Endothelial cell of umbilical vein (primary cell): ENCODE measurements around the gene TPMT. TPM values are rescaled to one million over a fixed set of nuclear protein-coding genes. Genes with fewer than 3 reads are reported as not detected.

Source experiments
- BruUV-seq: library from RNA; stranded (reverse); fragments of 400-500 nt; replicated peaks from 2 replicates; lab custom pipeline; 2021; lab: Mats Ljungman, UMichigan
- CTCF ChIA-PET: fragments of 300-600, 350-600 bp; sonication (Branson Sonifier 250); formaldehyde crosslinking; loops from one replicate; lab custom pipeline; 2021; ENCODE audit warnings: antibody characterized with exemption, inconsistent platforms; lab: Charles Lee
- POLR2A ChIA-PET: fragments of 300-600, 350-600 bp; sonication (Branson Sonifier 250); formaldehyde crosslinking; loops from one replicate; lab custom pipeline; 2021; ENCODE audit warnings: antibody characterized with exemption, inconsistent platforms; lab: Charles Lee
- DNase-seq: peaks from one replicate; pipeline ENCODE4 v3.0.0-alpha.2; 2011; ENCODE audit warnings: low read depth, low spot score
- FAIRE-seq: peaks from 2 replicates; lab custom pipeline; 2011; peaks lifted over from hg19 to GRCh38; lab: Jason Lieb, UNC
- H2AFZ ChIP-seq: 2 replicates; pipeline ENCODE4 v1.6.0; 2012; ENCODE audit warnings: low read depth, low read length, control low read depth, inconsistent platforms
- H3K27ac ChIP-seq: 2 replicates; pipeline ENCODE4 v1.5.1; 2011; ENCODE audit warnings: low read depth, mild to moderate bottlenecking, control low read depth, low read length, moderate library complexity; ENCODE audit not compliant: insufficient read depth
- H3K27me3 ChIP-seq, 2 experiments: 2 replicates each; pipeline versions ENCODE4 v1.6.0 to v1.6.1; 2011; ENCODE audit warnings: low read length in 2 of 2, mixed read lengths in 1 of 2; ENCODE audit not compliant: control insufficient read depth in 2 of 2, insufficient read depth in 2 of 2
- H3K36me3 ChIP-seq, 2 experiments: 2 replicates in 1 of 2; 3 replicates in 1 of 2; pipeline ENCODE4 v1.5.1; 2011; ENCODE audit warnings: low read length in 2 of 2, mild to moderate bottlenecking in 1 of 2, moderate library complexity in 1 of 2; ENCODE audit not compliant: control insufficient read depth in 2 of 2, insufficient read depth in 2 of 2; ENCODE audit errors: extremely low read depth in 1 of 2
- H3K4me1 ChIP-seq: 3 replicates; pipeline ENCODE4 v1.5.1; 2011; ENCODE audit warnings: mild to moderate bottlenecking, low read length; ENCODE audit not compliant: control insufficient read depth, insufficient read depth; ENCODE audit errors: extremely low read depth
- H3K4me2 ChIP-seq: 2 replicates; pipeline ENCODE4 v1.6.1; 2011; ENCODE audit warnings: low read length, control low read depth, mixed read lengths; ENCODE audit not compliant: insufficient read depth
- H3K4me3 ChIP-seq, 3 experiments: fragments of 200-600 bp in 1 of 3; sonication (generic), shearing (Covaris generic) in 1 of 3; replicated peaks in 1 of 3; 2 replicates each; pipeline ENCODE4 v1.5.1; 2011 to 2016; ENCODE audit warnings: control low read depth in 3 of 3, low read length in 3 of 3, mild to moderate bottlenecking in 2 of 3, inconsistent platforms in 1 of 3, low read depth in 1 of 3, moderate library complexity in 1 of 3; ENCODE audit not compliant: insufficient read depth in 1 of 3
- H3K79me2 ChIP-seq: 2 replicates; pipeline ENCODE4 v1.6.0; 2012; ENCODE audit warnings: low read length, inconsistent platforms; ENCODE audit not compliant: control insufficient read depth, insufficient read depth
- H3K9ac ChIP-seq: replicated peaks from 2 replicates; pipeline ENCODE3; 2011; ENCODE audit warnings: low read length, control low read depth; ENCODE audit not compliant: insufficient read depth; ENCODE audit errors: extremely low read depth
- H3K9me1 ChIP-seq: replicated peaks from 3 replicates; pipeline ENCODE4 v1.6.0; 2011; ENCODE audit warnings: mild to moderate bottlenecking, low read length; ENCODE audit not compliant: control insufficient read depth, insufficient read depth; ENCODE audit errors: extremely low read depth
- H3K9me3 ChIP-seq: replicated peaks from 2 replicates; pipeline ENCODE4 v1.5.1; 2012; ENCODE audit warnings: low read length, inconsistent platforms; ENCODE audit not compliant: control insufficient read depth, insufficient read depth
- H4K20me1 ChIP-seq: replicated peaks from 2 replicates; pipeline ENCODE3; 2011; ENCODE audit warnings: mild to moderate bottlenecking, low read length; ENCODE audit not compliant: control insufficient read depth, insufficient read depth; ENCODE audit errors: extremely low read depth
- CTCF ChIP-seq, 2 donors: IDR thresholded peaks; 1 replicate in 1 of 2; 2 replicates in 1 of 2; pipeline ENCODE4 v1.5.1; 2011; ENCODE audit warnings: low read length in 2 of 2, mild to moderate bottlenecking in 2 of 2, moderate library complexity in 2 of 2, control low read depth in 1 of 2, inconsistent platforms in 1 of 2, low read depth in 1 of 2; ENCODE audit not compliant: insufficient read depth in 1 of 2; ENCODE audit errors: extremely low read depth in 1 of 2
- EZH2 ChIP-seq: IDR thresholded peaks from 2 replicates; pipeline ENCODE4 v1.6.1; 2012; ENCODE audit warnings: borderline replicate concordance, low read depth, mild to moderate bottlenecking, moderate library complexity, low read length, inconsistent platforms; ENCODE audit not compliant: severe bottlenecking
- FOS ChIP-seq: IDR thresholded peaks from 2 replicates; pipeline ENCODE4 v1.6.1; 2011; ENCODE audit warnings: mild to moderate bottlenecking, low read length, moderate library complexity, borderline replicate concordance; ENCODE audit not compliant: insufficient read depth
- GATA2 ChIP-seq: IDR thresholded peaks from 2 replicates; pipeline ENCODE4 v1.7.0; 2011; ENCODE audit warnings: low read depth, mild to moderate bottlenecking, moderate library complexity, mixed read lengths, low read length; ENCODE audit not compliant: insufficient read length, insufficient read depth
- JUN ChIP-seq: IDR thresholded peaks from 2 replicates; pipeline ENCODE4 v1.6.1; 2011; ENCODE audit warnings: borderline replicate concordance, low read depth; ENCODE audit not compliant: insufficient read length, insufficient read depth
- MAX ChIP-seq: IDR thresholded peaks from 2 replicates; pipeline ENCODE4 v1.6.1; 2011; ENCODE audit not compliant: insufficient read depth, insufficient read length
- MYC ChIP-seq: IDR thresholded peaks from one replicate; pipeline ENCODE4 v1.6.1; 2011; ENCODE audit warnings: mild to moderate bottlenecking, low read depth, low read length
- POLR2A ChIP-seq: IDR thresholded peaks from 2 replicates; pipeline ENCODE4 v1.6.1; 2012; ENCODE audit warnings: low read depth, mild to moderate bottlenecking, control low read depth, low read length
- POLR2AphosphoS5 ChIP-seq: IDR thresholded peaks from 2 replicates; pipeline ENCODE4 v1.6.1; 2012; ENCODE audit warnings: low read depth, mild to moderate bottlenecking, control low read depth, low read length, moderate library complexity; ENCODE audit not compliant: insufficient read depth
- dilution Hi-C: fragments of 300-500 bp; cut with MboI; formaldehyde crosslinking; loops from one replicate; pipeline ENCODE4 v1.15.0; 2019; ENCODE audit warnings: low sequenced_read_pairs; ENCODE audit not compliant: extremely low pct_ligation_motif_present
- intact Hi-C: fragments of 100-400 bp; cut with micrococcal nuclease; formaldehyde crosslinking; loops from one replicate; pipeline ENCODE4 v1.10.0; 2022
- polyA plus RNA-seq, 4 experiments: library from polyadenylated mRNA; depleted of rRNA in 3 of 4; stranded (reverse) in 3 of 4; unstranded in 1 of 4; fragments of >200 nt; gene quantifications; 2 replicates each; pipeline versions ENCODE4 v1.2.1 to v1.2.3, GENCODE V29; 2011 to 2012; ENCODE audit warnings: missing spikeins in 1 of 4
- total RNA-seq: library from RNA; stranded (reverse); gene quantifications from 2 replicates; pipeline ENCODE4 v1.2.3, GENCODE V29; 2021

TPMT gene
- total and polyA plus RNA-seq, 2 donors (not counting 3 experiments of a cell fraction or from before 2014, with no cell fraction given), result 6.5 to 11.1 TPM

GRCh38 chr6:18102783-18103509 is 51.9 kb downstream of the TPMT start:
- no peaks in the 10 kb centered on the region for H4K20me1 ChIP-seq
- dilution Hi-C loops (no loop called here), intact Hi-C loops (no loop called here)
- H3K27me3 ChIP-seq, result no peaks in the 10 kb centered on the region
- POLR2A ChIA-PET, result no interaction called here
- no peak overlapping the region for H2AFZ ChIP-seq
- CTCF ChIA-PET, result no interaction called here
- H3K4me3 ChIP-seq, result no peak overlapping the region
- H3K79me2 ChIP-seq, result no peaks in the 10 kb centered on the region
- H3K9me3 ChIP-seq, result no peaks in the 10 kb centered on the region
- H3K9me1 ChIP-seq, result no peaks in the 10 kb centered on the region
- TF ChIP-seq JUN, result no peak
- TF ChIP-seq CTCF (IDR thresholded peaks at IDR 0.05; ENCODE audit: extremely low read depth in 1 of 2, insufficient read depth in 1 of 2, low read depth in 1 of 2, low read length in 2 of 2), result no peak
- no peak for TF ChIP-seq MYC
- no peak for TF ChIP-seq MAX
- no peak for TF ChIP-seq GATA2
- no peak for TF ChIP-seq FOS
- TF ChIP-seq POLR2A, result no peak
- no peak for TF ChIP-seq POLR2AphosphoS5
- no peak for TF ChIP-seq EZH2
- no peak overlapping the region for H3K27ac ChIP-seq
- H3K36me3 ChIP-seq, result no peaks in the 10 kb centered on the region
- no TSS peak for BruUV-seq
- FAIRE-seq, result no peak
- no peaks in the 10 kb centered on the region for H3K4me1 ChIP-seq
- H3K4me2 ChIP-seq, result no peak overlapping the region
- DNase-seq, result no peak
- H3K9ac ChIP-seq, result no peak overlapping the region
